Smooth muscle cell (in vitro differentiated cells): ENCODE data around the gene DHX36. TPM values are rescaled to one million over a fixed set of nuclear protein-coding genes. Genes with fewer than 3 reads are reported as not detected.

Experiments
- DNase-seq: peaks from one replicate; lab custom pipeline; 2025; ENCODE audit not compliant: unreplicated experiment; lab: John Stamatoyannopoulos, UW
- H2AFZ ChIP-seq: fragments of 200-600 bp; sonication (generic); 2 replicates; pipeline ENCODE4 v1.6.0; 2016; ENCODE audit warnings: antibody characterized with exemption, low read depth, mild to moderate bottlenecking
- H3F3A ChIP-seq: fragments of 200-600 bp; sonication (generic); 2 replicates; pipeline ENCODE4 v1.6.0; 2017; ENCODE audit warnings: antibody characterized with exemption, low read depth
- H3K27ac ChIP-seq: fragments of 200-600 bp; sonication (generic); 2 replicates; pipeline ENCODE4 v1.5.1; 2016; ENCODE audit warnings: low read depth, mild to moderate bottlenecking
- H3K27me3 ChIP-seq: fragments of 200-600 bp; sonication (generic); 2 replicates; pipeline ENCODE4 v1.6.1; 2016; ENCODE audit warnings: low read depth, mild to moderate bottlenecking
- H3K36me3 ChIP-seq: fragments of 200-600 bp; sonication (generic); 2 replicates; pipeline ENCODE4 v1.5.1; 2016; ENCODE audit warnings: low read depth
- H3K4me1 ChIP-seq: fragments of 200-600 bp; sonication (generic); 2 replicates; pipeline ENCODE4 v1.5.1; 2016; ENCODE audit warnings: low read depth
- H3K4me2 ChIP-seq: fragments of 200-600 bp; sonication (generic); 2 replicates; pipeline ENCODE4 v1.6.0; 2016; ENCODE audit warnings: mild to moderate bottlenecking
- H3K4me3 ChIP-seq: fragments of 200-600 bp; sonication (generic); 2 replicates; pipeline ENCODE4 v1.5.1; 2016; ENCODE audit warnings: mild to moderate bottlenecking
- H3K79me2 ChIP-seq: fragments of 200-600 bp; sonication (generic); 2 replicates; pipeline ENCODE4 v1.6.0; 2016; ENCODE audit warnings: low read depth, mild to moderate bottlenecking
- H3K9ac ChIP-seq: fragments of 200-600 bp; sonication (generic); 2 replicates; pipeline ENCODE4 v1.6.0; 2016; ENCODE audit warnings: low read depth
- H3K9me3 ChIP-seq: fragments of 200-600 bp; sonication (generic); replicated peaks from 2 replicates; pipeline ENCODE4 v1.5.1; 2016; ENCODE audit warnings: low read depth
- H4K20me1 ChIP-seq: fragments of 200-600 bp; sonication (generic); 2 replicates; pipeline ENCODE4 v1.6.0; 2016; ENCODE audit warnings: low read depth
- CTCF ChIP-seq: fragments of 200-600 bp; sonication (generic); IDR thresholded peaks from 2 replicates; pipeline ENCODE4 v1.5.1; 2017; ENCODE audit warnings: borderline replicate concordance, mild to moderate bottlenecking, antibody characterized with exemption; ENCODE audit not compliant: insufficient read depth, poor library complexity, severe bottlenecking
- WGBS: methylation state at CpG from one replicate; pipeline ENCODE4 v1.1.7; 2016; ENCODE audit warnings: low lambda C conversion rate; 5-methylcytosine and 5-hydroxymethylcytosine counted together
- polyA plus RNA-seq: library from polyadenylated mRNA; unstranded; fragments of >200 nt; fragmentation: Nextera tagmentation; extraction: Ambion mirVana; gene quantifications from 2 replicates; pipeline ENCODE4 v1.2.1, GENCODE V29; 2016
- total RNA-seq: library from RNA; depleted of rRNA; stranded (reverse); fragments of >200 nt; gene quantifications from 2 replicates; pipeline ENCODE4 v1.2.3, GENCODE V29; 2014

The DHX36 gene
- total and polyA plus RNA-seq, 2 experiments from 2014 or later: 18.2 to 42.6 TPM

DNA sequence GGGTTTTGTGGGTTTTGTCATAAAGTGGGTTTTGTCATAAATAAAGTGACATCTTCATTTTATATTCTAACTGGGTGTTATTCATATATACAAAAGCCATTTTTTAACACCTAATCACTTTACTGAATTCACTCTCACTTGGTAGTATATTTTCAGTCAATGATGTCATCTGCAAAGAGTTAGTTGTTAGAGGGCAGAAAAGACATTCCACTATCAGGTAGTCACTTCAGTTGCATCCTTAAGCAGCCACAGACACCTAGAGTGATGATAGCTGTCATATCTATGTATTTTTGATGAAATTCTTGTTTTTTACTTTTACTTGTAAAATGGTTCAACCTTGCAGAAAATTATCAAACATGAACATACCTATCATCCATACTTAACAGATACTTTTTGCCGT, 89.0 kb downstream of the DHX36 start:
- no peak overlapping the region for H3K27ac ChIP-seq
- H3K79me2 ChIP-seq: no peaks in the 10 kb centered on the region
- no peaks in the 10 kb centered on the region for H3K27me3 ChIP-seq
- 94% methylated on average over 1 of the region's 1 CpG for WGBS
- H3K36me3 ChIP-seq: no peaks in the 10 kb centered on the region
- H3K4me2 ChIP-seq: no peak overlapping the region
- DNase-seq: no peak
- no peak overlapping the region for H2AFZ ChIP-seq
- no peak overlapping the region for H3K9ac ChIP-seq
- no peaks in the 10 kb centered on the region for H3F3A ChIP-seq
- TF ChIP-seq CTCF: no peak
- H3K4me1 ChIP-seq: no peaks in the 10 kb centered on the region
- no peak overlapping the region for H3K4me3 ChIP-seq
- no peaks in the 10 kb centered on the region for H3K9me3 ChIP-seq
- no peaks in the 10 kb centered on the region for H4K20me1 ChIP-seq

DNA sequence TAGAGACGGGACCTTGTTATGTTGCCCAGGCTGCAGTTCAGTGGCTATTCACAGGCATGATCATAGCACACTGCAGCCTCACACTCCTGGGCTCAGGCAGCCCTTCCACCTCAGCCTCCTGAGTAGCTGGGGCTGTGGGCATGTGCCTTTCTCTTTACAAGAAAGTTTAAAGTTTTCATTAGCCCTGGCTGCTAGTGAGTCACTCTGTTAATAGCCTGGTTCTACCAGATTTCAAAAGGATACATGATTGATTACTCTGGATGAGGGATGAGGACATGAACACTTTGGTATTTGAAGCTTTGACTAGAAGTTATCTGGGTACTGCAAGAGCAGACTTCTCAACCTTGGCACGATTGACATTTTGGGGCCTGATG, 95.1 kb downstream of the DHX36 start:
- no peaks in the 10 kb centered on the region for H3F3A ChIP-seq
- no peak overlapping the region for H3K9ac ChIP-seq
- H2AFZ ChIP-seq: no peak overlapping the region
- no peak overlapping the region for H3K27ac ChIP-seq
- peaks cover 6% of the 10 kb centered on the region for H3K4me1 ChIP-seq
- TF ChIP-seq CTCF: no peak
- DNase-seq: no peak
- no peaks in the 10 kb centered on the region for H3K27me3 ChIP-seq
- 49% methylated on average over 2 of the region's 2 CpGs for WGBS
- no peak overlapping the region for H3K4me3 ChIP-seq
- H3K36me3 ChIP-seq: no peaks in the 10 kb centered on the region
- no peaks in the 10 kb centered on the region for H3K79me2 ChIP-seq
- no peak overlapping the region for H3K4me2 ChIP-seq
- H3K9me3 ChIP-seq: no peaks in the 10 kb centered on the region
- H4K20me1 ChIP-seq: no peaks in the 10 kb centered on the region

- no peak for DNase-seq
- TF ChIP-seq CTCF: no peak
- H3K36me3 ChIP-seq: no peaks in the 10 kb centered on the region
- no peaks in the 10 kb centered on the region for H3F3A ChIP-seq
- H3K27me3 ChIP-seq: no peaks in the 10 kb centered on the region
- no peak overlapping the region for H2AFZ ChIP-seq
- no peaks in the 10 kb centered on the region for H3K79me2 ChIP-seq
- H3K4me2 ChIP-seq: peak overlapping the region; percentile 16
- 21% methylated on average over 6 of the region's 6 CpGs for WGBS
- no peaks in the 10 kb centered on the region for H4K20me1 ChIP-seq
- peaks cover 6% of the 10 kb centered on the region for H3K4me1 ChIP-seq
- H3K9ac ChIP-seq: no peak overlapping the region
- H3K4me3 ChIP-seq: no peak overlapping the region
- H3K27ac ChIP-seq: no peak overlapping the region
- H3K9me3 ChIP-seq: no peaks in the 10 kb centered on the region
Observed at GRCh38 chr3:154228561-154229216, 95.6 kb downstream of the DHX36 start.

DNA sequence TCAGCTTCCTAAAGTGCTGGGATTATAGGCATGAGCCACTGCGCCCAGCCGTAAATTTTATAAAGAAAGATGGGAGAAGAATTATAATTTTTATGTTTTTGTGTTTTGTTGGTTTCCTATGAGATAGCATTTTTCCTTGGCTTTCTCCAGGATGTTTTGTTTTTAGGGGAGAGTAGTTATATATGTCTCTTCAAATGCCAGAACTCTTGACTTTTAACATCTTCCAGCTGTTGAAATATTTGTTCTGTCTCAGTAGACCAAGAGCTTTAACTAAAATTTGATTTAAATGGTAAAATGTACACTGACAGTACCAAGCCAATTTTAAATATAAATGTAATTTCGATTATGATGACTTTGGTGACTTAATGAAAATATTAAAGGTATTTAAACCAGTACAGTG, 96.8 kb downstream of the DHX36 start:
- Histone ChIP-seq H3F3A (no peaks in the 10 kb centered on the region), H4K20me1 (no peaks in the 10 kb centered on the region), H3K79me2 (no peaks in the 10 kb centered on the region), H3K9ac (no peak overlapping the region), H3K27ac (no peak overlapping the region), H3K4me3 (no peak overlapping the region), H2AFZ (no peak overlapping the region), H3K36me3 (no peaks in the 10 kb centered on the region), H3K9me3 (no peaks in the 10 kb centered on the region), H3K4me2 (no peak overlapping the region), H3K27me3 (no peaks in the 10 kb centered on the region), H3K4me1 (peaks cover 6% of the 10 kb centered on the region)
- no peak for TF ChIP-seq CTCF
- DNase-seq: no peak
- 94% methylated on average over 3 of the region's 3 CpGs for WGBS
